Fibroblast of mammary gland (primary cell): ENCODE measurements around the gene CNTF.

Experiments
- DNase-seq: peaks from one replicate; pipeline ENCODE4 v3.0.0-alpha.2; 2010; ENCODE audit warnings: low read depth
- H3K4me3 ChIP-seq: 2 replicates; pipeline ENCODE4 v1.5.1; 2011; ENCODE audit warnings: low read depth, mild to moderate bottlenecking, low read length, moderate library complexity; ENCODE audit not compliant: control insufficient read depth
- CTCF ChIP-seq: conservative IDR thresholded peaks from 2 replicates; pipeline ENCODE4 v1.5.1; 2011; ENCODE audit warnings: low read depth, low read length, inconsistent platforms; ENCODE audit not compliant: control insufficient read depth, insufficient read depth

CNTF gene

GRCh38 chr11:58649623-58650022, 27.2 kb downstream of the CNTF start:
- no peak for DNase-seq
- TF ChIP-seq CTCF: no peak
- no peak overlapping the region for H3K4me3 ChIP-seq

- no peak overlapping the region for H3K4me3 ChIP-seq
- DNase-seq: no peak
- no peak for TF ChIP-seq CTCF
These were observed 28.0 kb downstream of the CNTF start for GRCh38 chr11:58650496-58650895.

- DNase-seq: no peak
- no peak for TF ChIP-seq CTCF
- no peak overlapping the region for H3K4me3 ChIP-seq
These were observed 30.3 kb downstream of the CNTF start for GRCh38 chr11:58652726-58653280.

- DNase-seq: peak; percentile 73
- no peak overlapping the region for H3K4me3 ChIP-seq
- TF ChIP-seq CTCF: peak; percentile 93
These were observed 31.8 kb downstream of the CNTF start for GRCh38 chr11:58654079-58654907.

GRCh38 chr11:58654908-58655296, 32.4 kb downstream of the CNTF start:
- no peak for TF ChIP-seq CTCF
- no peak for DNase-seq
- H3K4me3 ChIP-seq: no peak overlapping the region

GRCh38 chr11:58656348-58656747, 33.9 kb downstream of the CNTF start:
- TF ChIP-seq CTCF: no peak
- H3K4me3 ChIP-seq: no peak overlapping the region
- DNase-seq: no peak
